Left lung (tissue), 10 donors: ENCODE results near the gene RDH13. TPM values are rescaled to one million over a fixed set of nuclear protein-coding genes. Genes with fewer than 3 reads are reported as not detected.

Experiments
- ATAC-seq: fragments of 200-7000 bp; cut with Tn5 transposase; one replicate; pipeline ENCODE4 v1.9.1; 2020; ENCODE audit warnings: moderate library complexity
- DNase-seq, 4 donors: peaks; one replicate each; pipeline ENCODE4 v3.0.0-alpha.2; 2013 to 2020
- H3K27ac ChIP-seq, 2 donors: fragments of 200-600 bp; sonication (generic) in 1 of 2; one replicate each; pipeline versions ENCODE4 v1.5.0 to v1.8.0; 2020 to 2021
- H3K27me3 ChIP-seq, 2 donors: fragments of 200-600 bp; sonication (generic) in 1 of 2; one replicate each; pipeline versions ENCODE4 v1.5.0 to v1.8.0; 2020 to 2021
- H3K36me3 ChIP-seq, 2 donors: fragments of 200-600 bp; sonication (generic) in 1 of 2; one replicate each; pipeline versions ENCODE4 v1.5.0 to v1.8.0; 2020 to 2021
- H3K4me1 ChIP-seq, 2 donors: fragments of 200-600 bp; one replicate each; pipeline ENCODE4 v1.8.0; 2021
- H3K4me3 ChIP-seq, 2 donors: fragments of 200-600 bp; sonication (generic) in 1 of 2; one replicate each; pipeline versions ENCODE4 v1.5.0 to v1.8.0; 2020 to 2021; ENCODE audit warnings: mild to moderate bottlenecking in 1 of 2
- H3K9me3 ChIP-seq, 2 donors: fragments of 200-600 bp; sonication (generic) in 1 of 2; one replicate each; pipeline versions ENCODE4 v1.5.0 to v1.8.0; 2020 to 2021
- intact Hi-C, 2 donors: fragments of 100-400 bp; cut with DNase I; formaldehyde crosslinking; loops; one replicate each; pipeline versions ENCODE4 v1.11.2 to v1.14.2; 2022
- polyA plus RNA-seq, 6 donors: library from polyadenylated mRNA; unstranded; fragments of 120-200 nt; gene quantifications; one replicate each; pipeline ENCODE4 v1.2.1, GENCODE V29; 2013; ENCODE audit not compliant: insufficient read length in 6 of 6
- total RNA-seq, 2 donors: library from RNA; stranded (reverse); fragmentation: NEBNext Ultra II Directional; extraction: Animal tissue kit (Norgen Biotek cat#: 25700); gene quantifications; one replicate each; pipeline ENCODE4 v1.2.1, GENCODE V29; 2021
- TF ChIP-seq, protein P1 (sequence below), 2 donors: fragments of 200-600 bp; sonication (generic) in 1 of 2; IDR thresholded peaks; one replicate each; pipeline versions ENCODE4 v1.5.0 to v1.8.0; 2021; ENCODE audit warnings: antibody characterized with exemption in 2 of 2
- donor health status: DM: no; HTN: yes; CAD: no.
- donor health status: DM: no; HTN: no; CAD: no.

Gene RDH13
- total and polyA plus RNA-seq, 8 donors: 7.3 to 38.0 (median 13.7) TPM

- H3K36me3 ChIP-seq: peaks cover 0 to 49% of the 10 kb centered on the region in 2 donors
- intact Hi-C loops: no loop called here
- peaks cover 5 to 28% of the 10 kb centered on the region in 2 donors for H3K27me3 ChIP-seq
- H3K4me1 ChIP-seq: peaks cover 11 to 28% of the 10 kb centered on the region in 2 donors
- no peaks in the 10 kb centered on the region for H3K9me3 ChIP-seq
- DNase-seq (peak in 1 of 4 donors; percentile 78), ATAC-seq (no peak)
- H3K27ac ChIP-seq: no peak overlapping the region
- H3K4me3 ChIP-seq: no peak overlapping the region
- TF ChIP-seq, protein P1, sequence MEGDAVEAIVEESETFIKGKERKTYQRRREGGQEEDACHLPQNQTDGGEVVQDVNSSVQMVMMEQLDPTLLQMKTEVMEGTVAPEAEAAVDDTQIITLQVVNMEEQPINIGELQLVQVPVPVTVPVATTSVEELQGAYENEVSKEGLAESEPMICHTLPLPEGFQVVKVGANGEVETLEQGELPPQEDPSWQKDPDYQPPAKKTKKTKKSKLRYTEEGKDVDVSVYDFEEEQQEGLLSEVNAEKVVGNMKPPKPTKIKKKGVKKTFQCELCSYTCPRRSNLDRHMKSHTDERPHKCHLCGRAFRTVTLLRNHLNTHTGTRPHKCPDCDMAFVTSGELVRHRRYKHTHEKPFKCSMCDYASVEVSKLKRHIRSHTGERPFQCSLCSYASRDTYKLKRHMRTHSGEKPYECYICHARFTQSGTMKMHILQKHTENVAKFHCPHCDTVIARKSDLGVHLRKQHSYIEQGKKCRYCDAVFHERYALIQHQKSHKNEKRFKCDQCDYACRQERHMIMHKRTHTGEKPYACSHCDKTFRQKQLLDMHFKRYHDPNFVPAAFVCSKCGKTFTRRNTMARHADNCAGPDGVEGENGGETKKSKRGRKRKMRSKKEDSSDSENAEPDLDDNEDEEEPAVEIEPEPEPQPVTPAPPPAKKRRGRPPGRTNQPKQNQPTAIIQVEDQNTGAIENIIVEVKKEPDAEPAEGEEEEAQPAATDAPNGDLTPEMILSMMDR (IDR thresholded peaks at IDR 0.05): no peak
These were observed 27.6 kb upstream of the RDH13 start for GRCh38 chr19:55090564-55090963.

DNA sequence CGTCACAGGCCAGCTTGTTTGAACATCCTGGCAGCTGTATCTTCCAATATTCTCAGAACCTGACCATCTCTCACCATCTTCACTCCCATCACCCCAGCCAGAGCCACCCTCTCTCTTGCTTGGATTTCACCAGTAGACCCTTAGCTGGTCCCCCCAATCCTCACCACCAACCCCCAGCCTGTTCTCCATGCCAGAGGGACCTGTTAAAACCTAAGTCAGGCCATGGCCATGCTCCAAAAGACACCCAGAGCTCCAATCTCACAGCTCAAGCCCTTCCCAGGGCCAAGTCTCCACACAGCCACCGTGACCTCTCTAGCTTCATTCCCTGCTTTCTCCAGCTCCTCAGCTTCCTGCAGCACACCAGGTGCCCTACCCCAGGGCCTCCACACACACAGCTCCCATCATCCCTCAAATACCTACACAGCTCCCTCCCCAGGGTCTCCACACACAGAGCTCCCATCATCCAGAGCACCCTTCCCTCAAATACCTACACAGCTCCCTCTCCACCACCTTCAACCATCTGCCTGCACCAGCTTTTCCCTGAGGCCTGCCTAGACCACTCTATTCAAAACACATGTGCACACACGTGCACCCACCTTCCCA lies 26.5 kb upstream of the RDH13 start:
- Histone ChIP-seq H3K36me3 (peaks cover 0 to 38% of the 10 kb centered on the region in 2 donors), H3K9me3 (no peaks in the 10 kb centered on the region), H3K4me3 (no peak overlapping the region), H3K4me1 (peaks cover 11 to 28% of the 10 kb centered on the region in 2 donors), H3K27me3 (peaks cover 7 to 40% of the 10 kb centered on the region in 2 donors), H3K27ac (no peak overlapping the region)
- TF ChIP-seq, protein P1 (IDR thresholded peaks at IDR 0.05): no peak
- DNase-seq: no peak
- intact Hi-C loops: no loop called here
- ATAC-seq: no peak

GRCh38 chr19:55088543-55089341 lies 25.8 kb upstream of the RDH13 start:
- Histone ChIP-seq H3K36me3 (peaks cover 0 to 35% of the 10 kb centered on the region in 2 donors), H3K9me3 (no peaks in the 10 kb centered on the region), H3K27me3 (peaks cover 11 to 47% of the 10 kb centered on the region in 2 donors), H3K27ac (no peak overlapping the region), H3K4me3 (no peak overlapping the region), H3K4me1 (peaks cover 11 to 28% of the 10 kb centered on the region in 2 donors)
- ATAC-seq (peak; percentile 42), DNase-seq (peak in 2 of 4 donors; percentile 62 to 89)
- intact Hi-C loops: no loop called here
- TF ChIP-seq, protein P1 (IDR thresholded peaks at IDR 0.05): peak; percentile 83 to 85

DNA sequence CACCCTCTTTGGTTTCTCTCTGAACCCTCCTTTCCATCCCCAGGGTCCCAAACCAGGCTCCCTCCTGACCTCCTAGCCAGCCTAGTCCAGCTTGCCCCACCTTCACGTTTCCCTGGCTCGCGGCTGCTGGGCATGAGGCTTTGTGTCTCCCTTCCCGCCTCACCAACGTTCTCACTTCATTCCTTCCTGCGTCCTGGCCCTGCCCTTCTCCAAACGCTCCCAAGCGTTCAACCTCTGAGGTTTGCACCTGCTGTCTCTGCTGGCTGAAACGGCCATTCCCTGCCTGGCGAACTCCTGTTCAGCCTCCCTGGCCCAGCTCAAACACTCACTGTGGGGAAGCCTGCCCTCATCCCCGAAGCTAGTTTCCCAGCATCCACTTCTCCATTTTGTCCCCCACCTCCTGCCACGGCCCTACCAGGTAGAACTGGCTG lies 25.1 kb upstream of the RDH13 start:
- Histone ChIP-seq H3K36me3 (peaks cover 0 to 33% of the 10 kb centered on the region in 2 donors), H3K27ac (no peak overlapping the region), H3K4me1 (peaks cover 11 to 28% of the 10 kb centered on the region in 2 donors), H3K4me3 (peak overlapping the region in 1 of 2 donors; percentile 35), H3K9me3 (no peaks in the 10 kb centered on the region), H3K27me3 (peaks cover 18 to 54% of the 10 kb centered on the region in 2 donors)
- DNase-seq (no peak), ATAC-seq (no peak)
- TF ChIP-seq, protein P1 (IDR thresholded peaks at IDR 0.05): no peak
- intact Hi-C loops: no loop called here

- Histone ChIP-seq H3K4me3 (peak overlapping the region; percentile 29 to 35), H3K4me1 (peaks cover 11 to 28% of the 10 kb centered on the region in 2 donors), H3K36me3 (peaks cover 0 to 28% of the 10 kb centered on the region in 2 donors), H3K9me3 (no peaks in the 10 kb centered on the region), H3K27me3 (peaks cover 21 to 59% of the 10 kb centered on the region in 2 donors), H3K27ac (no peak overlapping the region)
- DNase-seq (no peak), ATAC-seq (peak; percentile 3)
- intact Hi-C loops: no loop called here
- TF ChIP-seq, protein P1 (IDR thresholded peaks at IDR 0.05): no peak
These were observed 24.6 kb upstream of the RDH13 start for GRCh38 chr19:55087542-55087901.
